ENCODE results near the gene NAB1.

Gene NAB1

DNA sequence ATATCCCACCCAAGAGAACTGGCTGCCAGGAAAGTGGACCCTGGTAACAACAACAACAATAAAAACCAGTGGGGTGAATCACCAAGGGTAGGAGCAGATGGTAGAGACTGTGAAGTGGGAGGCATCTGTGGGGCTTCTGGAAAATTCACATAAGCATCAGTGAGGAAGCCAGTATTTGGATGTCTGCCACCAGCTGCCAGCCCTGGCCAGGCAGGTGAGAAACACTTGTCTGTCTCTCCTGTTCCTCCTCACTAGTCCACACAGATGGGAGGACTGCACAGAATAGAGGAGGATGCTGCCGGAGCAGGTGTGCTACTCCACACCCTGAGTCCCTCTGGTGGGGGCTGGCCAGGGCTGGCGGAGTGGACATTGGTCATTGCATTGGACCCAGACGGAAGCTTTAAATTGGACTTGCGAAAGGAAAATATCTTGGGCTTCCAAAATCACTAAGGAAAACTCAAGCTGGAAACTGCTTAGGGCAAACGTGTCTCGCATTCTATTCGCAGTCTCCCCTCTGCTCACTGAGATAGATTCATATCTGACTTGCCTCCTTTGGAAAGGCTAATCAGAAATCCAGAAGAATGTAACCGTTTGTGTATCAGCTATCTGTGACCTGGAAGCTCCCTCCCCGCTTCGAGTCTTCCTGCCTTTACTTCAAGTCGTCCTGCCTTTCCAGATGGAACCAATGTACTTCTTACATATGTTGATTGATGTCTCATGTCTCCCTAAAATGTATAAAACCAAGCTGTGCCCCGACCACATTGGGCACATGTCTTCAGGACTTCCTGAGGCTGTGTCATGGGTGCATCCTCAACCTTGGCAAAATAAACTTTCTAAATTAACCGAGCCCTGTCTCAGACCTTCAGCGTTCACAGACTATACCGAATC is 69.1 kb downstream of the NAB1 start:
- peaks cover 28 to 32% of the 10 kb centered on the region in 2 donors for H3K27me3 Mint-ChIP-seq
- H3K4me3 Mint-ChIP-seq = peak overlapping the region; percentile 2 to 9
- no peaks in the 10 kb centered on the region for H3K36me3 Mint-ChIP-seq (ENCODE audit: insufficient read depth)
- DNase-seq (no peak), ATAC-seq (replicated peaks) (no peak)
- H3K4me1 Mint-ChIP-seq (ENCODE audit: low read depth in 2 of 2) = peaks cover 10 to 15% of the 10 kb centered on the region in 2 donors
- H3K27ac Mint-ChIP-seq = no peak overlapping the region
- no peaks in the 10 kb centered on the region for H3K9me3 Mint-ChIP-seq

- Mint-ChIP-seq H3K27ac (no peak overlapping the region), H3K4me1 (ENCODE audit: low read depth in 2 of 2) (peaks cover 10 to 18% of the 10 kb centered on the region in 2 donors), H3K9me3 (no peaks in the 10 kb centered on the region), H3K27me3 (peaks cover 28 to 32% of the 10 kb centered on the region in 2 donors), H3K36me3 (ENCODE audit: insufficient read depth) (no peaks in the 10 kb centered on the region), H3K4me3 (peak overlapping the region; percentile 2 to 9)
- no peak for DNase-seq
- peak; percentile 57 for ATAC-seq (replicated peaks)
Measured at GRCh38 chr2:190718652-190719526, 70.0 kb downstream of the NAB1 start.

GRCh38 chr2:190720276-190720675 is 71.4 kb downstream of the NAB1 start:
- Mint-ChIP-seq H3K27ac (no peak overlapping the region), H3K9me3 (no peaks in the 10 kb centered on the region), H3K4me1 (ENCODE audit: low read depth in 2 of 2) (peaks cover 10 to 18% of the 10 kb centered on the region in 2 donors), H3K4me3 (no peak overlapping the region), H3K27me3 (peaks cover 28 to 32% of the 10 kb centered on the region in 2 donors), H3K36me3 (ENCODE audit: insufficient read depth) (no peaks in the 10 kb centered on the region)
- DNase-seq (no peak), ATAC-seq (replicated peaks) (no peak)

DNA sequence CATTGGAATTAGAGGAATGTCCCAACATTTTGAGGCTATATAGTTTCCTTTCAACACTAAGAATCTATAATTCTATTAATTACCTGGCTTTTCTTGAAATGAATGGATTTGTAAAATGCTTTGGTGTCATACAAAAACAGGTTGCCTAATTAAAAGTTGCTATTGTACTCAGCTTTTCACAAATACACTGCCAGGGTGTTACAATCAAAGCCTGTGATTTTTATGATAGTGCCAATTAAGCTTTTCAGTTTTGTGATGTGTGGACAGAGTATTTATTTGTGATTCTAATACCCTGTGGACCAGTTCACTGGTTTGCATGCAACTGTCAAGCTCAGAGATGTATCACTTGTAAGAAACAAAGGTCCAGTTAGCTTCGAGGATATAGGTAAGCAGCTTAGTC is 71.8 kb downstream of the NAB1 start:
- Mint-ChIP-seq H3K27ac (no peak overlapping the region), H3K36me3 (ENCODE audit: insufficient read depth) (no peaks in the 10 kb centered on the region), H3K9me3 (no peaks in the 10 kb centered on the region), H3K4me3 (no peak overlapping the region), H3K27me3 (peaks cover 28 to 32% of the 10 kb centered on the region in 2 donors), H3K4me1 (ENCODE audit: low read depth in 2 of 2) (peaks cover 10 to 18% of the 10 kb centered on the region in 2 donors)
- no peak for DNase-seq
- no peak for ATAC-seq (replicated peaks)

- no peak for DNase-seq
- Mint-ChIP-seq H3K4me1 (ENCODE audit: low read depth in 2 of 2) (peaks cover 10 to 18% of the 10 kb centered on the region in 2 donors), H3K36me3 (ENCODE audit: insufficient read depth) (no peaks in the 10 kb centered on the region), H3K27ac (no peak overlapping the region), H3K4me3 (no peak overlapping the region), H3K27me3 (peaks cover 27 to 30% of the 10 kb centered on the region in 2 donors), H3K9me3 (no peaks in the 10 kb centered on the region)
- no peak for ATAC-seq (replicated peaks)
Measured at GRCh38 chr2:190722061-190722759, 73.3 kb downstream of the NAB1 start.

DNA sequence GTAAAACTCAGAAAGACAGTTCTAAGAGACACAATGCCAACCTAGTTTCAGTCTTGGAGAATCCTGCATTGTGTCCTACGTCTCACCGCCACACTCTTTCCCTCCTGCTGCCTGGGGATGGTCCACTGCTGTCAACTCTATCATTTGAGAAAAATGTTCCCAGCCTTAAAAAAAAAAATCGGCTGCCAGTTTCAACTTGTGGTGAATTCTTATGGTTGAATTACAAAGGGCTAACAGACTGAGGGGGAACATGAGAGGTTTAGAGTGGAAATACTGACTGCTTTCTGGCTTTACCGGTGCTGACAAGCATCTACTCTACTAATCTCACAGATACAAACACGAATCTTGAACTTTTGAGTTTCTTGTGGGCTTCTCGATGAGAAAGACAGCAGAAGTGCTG is 74.0 kb downstream of the NAB1 start:
- H3K4me3 Mint-ChIP-seq = no peak overlapping the region
- H3K36me3 Mint-ChIP-seq (ENCODE audit: insufficient read depth) = no peaks in the 10 kb centered on the region
- no peaks in the 10 kb centered on the region for H3K9me3 Mint-ChIP-seq
- H3K27ac Mint-ChIP-seq = no peak overlapping the region
- ATAC-seq (replicated peaks) = no peak
- H3K4me1 Mint-ChIP-seq (ENCODE audit: low read depth in 2 of 2) = peaks cover 10 to 18% of the 10 kb centered on the region in 2 donors
- DNase-seq = no peak
- peaks cover 24 to 27% of the 10 kb centered on the region in 2 donors for H3K27me3 Mint-ChIP-seq

DNA sequence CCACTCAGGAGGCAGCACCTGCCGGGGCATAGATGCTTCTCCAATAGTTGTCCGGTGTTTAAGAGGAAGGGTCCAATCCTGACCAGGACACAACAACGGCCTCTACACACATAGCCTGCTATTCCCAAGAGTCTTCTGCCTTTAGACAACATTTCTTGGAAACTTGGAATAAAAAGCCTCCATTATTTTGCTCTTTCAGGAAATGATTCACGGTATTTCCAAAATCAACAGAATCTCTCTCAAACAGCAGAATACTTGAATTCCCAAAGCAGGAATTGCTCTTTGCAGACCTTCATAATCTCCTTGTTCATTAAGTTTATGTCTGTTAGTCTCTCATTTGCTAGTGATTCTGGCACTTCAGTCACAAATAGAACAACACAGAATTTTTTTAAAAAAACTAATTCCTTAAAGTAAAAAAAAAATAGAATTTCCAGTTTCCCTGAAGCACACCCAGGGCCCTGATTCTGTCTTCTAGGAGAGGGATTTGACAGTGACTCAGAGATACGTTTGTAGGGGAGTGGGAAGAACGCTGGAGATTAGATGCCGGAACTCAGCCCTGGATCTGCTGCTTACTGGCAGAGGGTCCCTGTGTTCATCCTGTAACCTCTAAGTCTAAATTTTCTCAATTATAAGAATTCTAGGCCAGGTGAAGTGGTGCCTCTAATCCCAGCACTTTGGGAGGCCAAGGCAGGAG is 74.7 kb downstream of the NAB1 start:
- Mint-ChIP-seq H3K9me3 (no peaks in the 10 kb centered on the region), H3K27me3 (peaks cover 22 to 23% of the 10 kb centered on the region in 2 donors), H3K4me3 (no peak overlapping the region), H3K27ac (no peak overlapping the region), H3K4me1 (ENCODE audit: low read depth in 2 of 2) (peaks cover 6 to 14% of the 10 kb centered on the region in 2 donors), H3K36me3 (ENCODE audit: insufficient read depth) (no peaks in the 10 kb centered on the region)
- DNase-seq = no peak
- no peak for ATAC-seq (replicated peaks)

- H3K4me1 Mint-ChIP-seq (ENCODE audit: low read depth in 2 of 2) = peaks cover 4 to 14% of the 10 kb centered on the region in 2 donors
- no peak overlapping the region for H3K27ac Mint-ChIP-seq
- H3K4me3 Mint-ChIP-seq = no peak overlapping the region
- ATAC-seq (replicated peaks) = no peak
- H3K36me3 Mint-ChIP-seq (ENCODE audit: insufficient read depth) = no peaks in the 10 kb centered on the region
- H3K9me3 Mint-ChIP-seq = no peaks in the 10 kb centered on the region
- DNase-seq = no peak
- H3K27me3 Mint-ChIP-seq = peaks cover 6 to 9% of the 10 kb centered on the region in 2 donors
Measured at GRCh38 chr2:190726255-190726654, 77.4 kb downstream of the NAB1 start.

- no peaks in the 10 kb centered on the region for H3K9me3 Mint-ChIP-seq
- H3K27me3 Mint-ChIP-seq = peaks cover 4 to 6% of the 10 kb centered on the region in 2 donors
- ATAC-seq (replicated peaks) (no peak), DNase-seq (no peak)
- H3K36me3 Mint-ChIP-seq (ENCODE audit: insufficient read depth) = no peaks in the 10 kb centered on the region
- no peak overlapping the region for H3K4me3 Mint-ChIP-seq
- H3K27ac Mint-ChIP-seq = no peak overlapping the region
- H3K4me1 Mint-ChIP-seq (ENCODE audit: low read depth in 2 of 2) = no peaks in the 10 kb centered on the region
Measured at GRCh38 chr2:190736355-190736754, 87.5 kb downstream of the NAB1 start.

- no peaks in the 10 kb centered on the region for H3K36me3 Mint-ChIP-seq (ENCODE audit: insufficient read depth)
- no peaks in the 10 kb centered on the region for H3K27me3 Mint-ChIP-seq
- no peak overlapping the region for H3K4me3 Mint-ChIP-seq
- H3K27ac Mint-ChIP-seq = no peak overlapping the region
- ATAC-seq (replicated peaks) = no peak
- no peaks in the 10 kb centered on the region for H3K9me3 Mint-ChIP-seq
- DNase-seq = no peak
- H3K4me1 Mint-ChIP-seq (ENCODE audit: low read depth in 2 of 2) = no peaks in the 10 kb centered on the region
Measured at GRCh38 chr2:190740449-190740848, 91.6 kb downstream of the NAB1 start.

All from effector memory CD8-positive, alpha-beta T cell (primary cell).